Neural progenitor cell (in vitro differentiated cells): Measurements from ENCODE around the gene STK32A.

ENCODE experiments used
- CTCF ChIP-seq: fragments of 200-600 bp; sonication (generic); IDR thresholded peaks from 2 replicates; pipeline ENCODE4 v1.5.1; 2017; ENCODE audit warnings: antibody characterized with exemption, mild to moderate bottlenecking
- EZH2 ChIP-seq: fragments of 200-600 bp; sonication (generic); IDR thresholded peaks from 2 replicates; pipeline ENCODE4 v1.6.1; 2017; ENCODE audit warnings: antibody characterized with exemption, mild to moderate bottlenecking, moderate library complexity
- EZH2phosphoT487 ChIP-seq: fragments of 200-600 bp; sonication (generic); IDR thresholded peaks from 2 replicates; pipeline ENCODE4 v1.6.1; 2017; ENCODE audit warnings: antibody characterized with exemption

- TF ChIP-seq CTCF (no peak), EZH2 (no peak), EZH2phosphoT487 (no peak)
These were observed 113.2 kb downstream of the STK32A start for GRCh38 chr5:147348046-147348445.
